ENCODE results near the gene COX7A2L.

Gene COX7A2L

GRCh38 chr2:42314892-42315468 is 46.0 kb downstream of the COX7A2L start:
- DNase-seq = no peak

GRCh38 chr2:42312106-42312505 is 48.9 kb downstream of the COX7A2L start:
- DNase-seq = no peak

GRCh38 chr2:42310007-42310515 is 51.0 kb downstream of the COX7A2L start:
- DNase-seq = no peak

- DNase-seq = no peak
Measured at GRCh38 chr2:42309366-42309765, 51.7 kb downstream of the COX7A2L start.

- DNase-seq = no peak
Measured at GRCh38 chr2:42307180-42307579, 53.8 kb downstream of the COX7A2L start.

- no peak for DNase-seq
Measured at GRCh38 chr2:42304059-42304713, 56.8 kb downstream of the COX7A2L start.

- DNase-seq = no peak
Measured at GRCh38 chr2:42303252-42303651, 57.8 kb downstream of the COX7A2L start.

- no peak for DNase-seq
Measured at GRCh38 chr2:42300527-42300926, 60.5 kb downstream of the COX7A2L start.

All from NCI-H1436 (cell line).